Measurements from ENCODE around the gene ELMO2.
"Not testable (repeated sequence)": the region's sequence is repeated elsewhere in the genome, so short reads cannot be mapped to it uniquely, and the experiment has no call there.

ELMO2 gene

GRCh38 chr20:46402331-46402811 is 4.0 kb downstream of the ELMO2 start:
- DNase-seq (ENCODE audit: low read depth), result peak; percentile 17

- DNase-seq (ENCODE audit: low read depth), result no peak
Observed at GRCh38 chr20:46401478-46401860, 4.9 kb downstream of the ELMO2 start.

- peak; percentile 15 for DNase-seq (ENCODE audit: low read depth)
Observed at GRCh38 chr20:46400828-46401477, 5.5 kb downstream of the ELMO2 start.

- peak; percentile 65 for DNase-seq (ENCODE audit: low read depth)
Observed at GRCh38 chr20:46400253-46400652, 6.2 kb downstream of the ELMO2 start.

GRCh38 chr20:46399401-46399800 is 7.0 kb downstream of the ELMO2 start:
- no peak for DNase-seq (ENCODE audit: low read depth)

GRCh38 chr20:46398963-46399362 is 7.5 kb downstream of the ELMO2 start:
- DNase-seq (ENCODE audit: low read depth), result no peak

- no peak for DNase-seq (ENCODE audit: low read depth)
Observed at GRCh38 chr20:46396052-46396740, 10.2 kb downstream of the ELMO2 start.

- no peak for DNase-seq (ENCODE audit: low read depth)
Observed at GRCh38 chr20:46394872-46395760, 11.3 kb downstream of the ELMO2 start.

GRCh38 chr20:46393967-46394366 is 12.4 kb downstream of the ELMO2 start:
- no peak for DNase-seq (ENCODE audit: low read depth)

- DNase-seq (ENCODE audit: low read depth), result no peak
Observed at GRCh38 chr20:46388937-46389336, 17.5 kb downstream of the ELMO2 start.

- DNase-seq (ENCODE audit: low read depth), result no peak
Observed at GRCh38 chr20:46388201-46388836, 18.1 kb downstream of the ELMO2 start.

GRCh38 chr20:46387054-46387453 is 19.4 kb downstream of the ELMO2 start:
- not testable (repeated sequence) for DNase-seq (ENCODE audit: low read depth)

- no peak for DNase-seq (ENCODE audit: low read depth)
Observed at GRCh38 chr20:46378412-46379009, 27.9 kb downstream of the ELMO2 start.

- no peak for DNase-seq (ENCODE audit: low read depth)
Observed at GRCh38 chr20:46377518-46377917, 28.9 kb downstream of the ELMO2 start.

- DNase-seq (ENCODE audit: low read depth), result no peak
Observed at GRCh38 chr20:46376196-46376785, 30.1 kb downstream of the ELMO2 start.

GRCh38 chr20:46375771-46376170 is 30.6 kb downstream of the ELMO2 start:
- DNase-seq (ENCODE audit: low read depth), result no peak

- no peak for DNase-seq (ENCODE audit: low read depth)
Observed at GRCh38 chr20:46374383-46374782, 32.0 kb downstream of the ELMO2 start.

- DNase-seq (ENCODE audit: low read depth), result peak; percentile 58
Observed at GRCh38 chr20:46371656-46372055, 34.8 kb downstream of the ELMO2 start.

- DNase-seq (ENCODE audit: low read depth), result no peak
Observed at GRCh38 chr20:46368902-46369268, 37.5 kb downstream of the ELMO2 start.

- DNase-seq (ENCODE audit: low read depth), result no peak
Observed at GRCh38 chr20:46367967-46368901, 38.2 kb downstream of the ELMO2 start.

Data from stromal cell of bone marrow (primary cell).